NT2/D1 (cell line): ENCODE measurements around the gene WDR53.

Source experiments
- YY1 ChIP-seq: IDR thresholded peaks from 2 replicates; pipeline ENCODE4 v1.6.1; 2011; ENCODE audit not compliant: insufficient read length, insufficient read depth
- ZNF274 ChIP-seq: IDR thresholded peaks from 2 replicates; pipeline ENCODE4 v1.6.1; 2011; ENCODE audit warnings: mild to moderate bottlenecking, low read depth, low read length

- TF ChIP-seq YY1 (no peak), ZNF274 (no peak)
Measured at GRCh38 chr3:196554205-196554604, 14.1 kb downstream of the WDR53 start.
